ENCODE measurements around the gene PSMD11. TPM values are rescaled to one million over a fixed set of nuclear protein-coding genes. Genes with fewer than 3 reads are reported as not detected.

Gene PSMD11
- total and polyA plus RNA-seq, 2 donors (not counting 3 experiments of a cell fraction or from before 2014, with no cell fraction given), result 59.4 to 153 TPM

- H3K36me3 ChIP-seq (ENCODE audit: control insufficient read depth in 2 of 2, extremely low read depth in 1 of 2, insufficient read depth in 2 of 2, low read length in 2 of 2), result no peaks in the 10 kb centered on the region
- H3K27ac ChIP-seq (ENCODE audit: insufficient read depth, low read depth, low read length), result no peak overlapping the region
- no peak overlapping the region for H3K4me2 ChIP-seq (ENCODE audit: insufficient read depth, low read length)
- H4K20me1 ChIP-seq (replicated peaks; ENCODE audit: control insufficient read depth, extremely low read depth, insufficient read depth, low read length), result no peaks in the 10 kb centered on the region
- H3K4me3 ChIP-seq (replicated peaks in 1 of 3; ENCODE audit: insufficient read depth in 1 of 3, low read depth in 1 of 3, low read length in 3 of 3), result no peak overlapping the region
- H3K79me2 ChIP-seq (ENCODE audit: control insufficient read depth, insufficient read depth, low read length), result no peaks in the 10 kb centered on the region
- no peak overlapping the region for H2AFZ ChIP-seq (ENCODE audit: low read depth, low read length)
- CTCF ChIA-PET, result interaction anchor here (0.8 kb wide), 1 partner anchor 56 kb away, joined by 4 read pairs; no protein-coding TSS in a partner anchor
- FAIRE-seq (no peak), DNase-seq (ENCODE audit: low read depth, low spot score) (no peak)
- H3K27me3 ChIP-seq (ENCODE audit: control insufficient read depth in 2 of 2, insufficient read depth in 2 of 2, low read length in 2 of 2), result no peaks in the 10 kb centered on the region
- intact Hi-C loops (cut with micrococcal nuclease) (no loop called here), dilution Hi-C loops (cut with MboI; ENCODE audit: extremely low pct_ligation_motif_present, low sequenced_read_pairs) (no loop called here)
- H3K4me1 ChIP-seq (ENCODE audit: control insufficient read depth, extremely low read depth, insufficient read depth, low read length), result peaks cover 19% of the 10 kb centered on the region
- no peak overlapping the region for H3K9ac ChIP-seq (replicated peaks; ENCODE audit: extremely low read depth, insufficient read depth, low read length)
- no TSS peak for BruUV-seq (replicated peaks)
- POLR2A ChIA-PET, result no interaction called here
- no peaks in the 10 kb centered on the region for H3K9me1 ChIP-seq (replicated peaks; ENCODE audit: control insufficient read depth, extremely low read depth, insufficient read depth, low read length)
- TF ChIP-seq POLR2AphosphoS5 (IDR thresholded peaks at IDR 0.05; ENCODE audit: insufficient read depth, low read depth, low read length) (no peak), POLR2A (IDR thresholded peaks at IDR 0.05; ENCODE audit: low read depth, low read length) (no peak), EZH2 (IDR thresholded peaks at IDR 0.05; ENCODE audit: borderline replicate concordance, low read depth, low read length, severe bottlenecking) (no peak), FOS (IDR thresholded peaks at IDR 0.05; ENCODE audit: borderline replicate concordance, insufficient read depth, low read length) (no peak), MYC (IDR thresholded peaks at IDR 0.05; ENCODE audit: low read depth, low read length) (no peak), GATA2 (IDR thresholded peaks at IDR 0.05; ENCODE audit: insufficient read depth, insufficient read length, low read depth, low read length) (no peak), MAX (IDR thresholded peaks at IDR 0.05; ENCODE audit: insufficient read depth, insufficient read length) (no peak), JUN (IDR thresholded peaks at IDR 0.05; ENCODE audit: borderline replicate concordance, insufficient read depth, insufficient read length, low read depth) (no peak), CTCF (IDR thresholded peaks at IDR 0.05; ENCODE audit: extremely low read depth in 1 of 2, insufficient read depth in 1 of 2, low read depth in 1 of 2, low read length in 2 of 2) (no peak)
- no peaks in the 10 kb centered on the region for H3K9me3 ChIP-seq (replicated peaks; ENCODE audit: control insufficient read depth, insufficient read depth, low read length)
Observed at GRCh38 chr17:32517982-32518381, 73.7 kb downstream of the PSMD11 start.
